Measurements from ENCODE around the gene SLC18A3.

DNA sequence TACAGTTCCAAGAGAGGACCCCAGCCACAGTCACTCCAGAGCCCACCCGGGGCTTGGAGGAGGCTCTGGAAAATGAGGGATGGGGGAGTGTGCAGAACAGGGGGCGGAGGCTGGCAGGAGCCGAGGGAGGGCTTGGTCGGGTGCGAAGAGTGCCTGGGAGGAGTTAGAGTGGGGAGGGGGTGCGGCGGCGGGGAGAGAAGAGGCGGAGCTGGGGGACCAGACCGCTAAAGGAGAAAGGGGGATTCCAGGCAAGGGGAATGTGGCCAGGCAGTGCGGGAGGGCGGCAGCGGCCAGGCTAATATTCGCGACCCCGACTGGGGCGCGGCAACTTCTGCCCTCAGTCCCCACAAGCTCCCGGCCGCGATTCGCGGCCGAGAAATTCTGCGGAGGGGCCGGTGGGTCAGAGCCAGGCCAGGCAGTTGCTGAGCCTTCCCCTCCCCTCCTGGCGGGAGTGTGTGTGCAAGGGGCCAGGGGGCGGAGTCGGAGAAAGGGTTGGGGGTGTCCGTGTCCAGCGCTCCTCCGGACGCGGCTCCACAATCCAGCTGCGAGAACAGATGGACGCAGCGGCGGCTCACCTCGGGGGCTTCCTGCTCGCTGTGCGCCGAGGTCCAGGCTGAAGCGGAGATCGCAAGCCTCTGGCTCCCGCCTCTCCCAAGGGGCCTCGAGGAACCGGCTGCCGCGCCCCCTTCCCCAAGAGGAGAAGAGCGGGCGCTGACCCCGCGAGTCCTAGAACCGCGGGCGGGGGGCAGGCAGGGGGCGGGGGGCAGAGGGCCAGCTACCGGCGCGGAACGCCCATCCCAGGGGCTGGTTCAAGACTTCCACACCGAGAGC, 612 bp upstream of the SLC18A3 start:
- no peak for TF ChIP-seq POLR2A (IDR thresholded peaks at IDR 0.05; ENCODE audit: low read depth)
- TF ChIP-seq, protein P1, sequence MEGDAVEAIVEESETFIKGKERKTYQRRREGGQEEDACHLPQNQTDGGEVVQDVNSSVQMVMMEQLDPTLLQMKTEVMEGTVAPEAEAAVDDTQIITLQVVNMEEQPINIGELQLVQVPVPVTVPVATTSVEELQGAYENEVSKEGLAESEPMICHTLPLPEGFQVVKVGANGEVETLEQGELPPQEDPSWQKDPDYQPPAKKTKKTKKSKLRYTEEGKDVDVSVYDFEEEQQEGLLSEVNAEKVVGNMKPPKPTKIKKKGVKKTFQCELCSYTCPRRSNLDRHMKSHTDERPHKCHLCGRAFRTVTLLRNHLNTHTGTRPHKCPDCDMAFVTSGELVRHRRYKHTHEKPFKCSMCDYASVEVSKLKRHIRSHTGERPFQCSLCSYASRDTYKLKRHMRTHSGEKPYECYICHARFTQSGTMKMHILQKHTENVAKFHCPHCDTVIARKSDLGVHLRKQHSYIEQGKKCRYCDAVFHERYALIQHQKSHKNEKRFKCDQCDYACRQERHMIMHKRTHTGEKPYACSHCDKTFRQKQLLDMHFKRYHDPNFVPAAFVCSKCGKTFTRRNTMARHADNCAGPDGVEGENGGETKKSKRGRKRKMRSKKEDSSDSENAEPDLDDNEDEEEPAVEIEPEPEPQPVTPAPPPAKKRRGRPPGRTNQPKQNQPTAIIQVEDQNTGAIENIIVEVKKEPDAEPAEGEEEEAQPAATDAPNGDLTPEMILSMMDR (IDR thresholded peaks at IDR 0.05): no peak
- no peak for TF ChIP-seq POLR2AphosphoS5 (IDR thresholded peaks at IDR 0.05)
- no peak for TF ChIP-seq EP300 (IDR thresholded peaks at IDR 0.05)

Data from esophagus muscularis mucosa (tissue), 4 donors.